GM18505 (cell line): ENCODE measurements around the gene MRFAP1L1.
A peak's percentile ranks its signal among the peaks of the same experiment; 100 is the strongest.
"Not testable (repeated sequence)": the region's sequence is repeated elsewhere in the genome, so short reads cannot be mapped to it uniquely, and the experiment has no call there.

ENCODE experiments used
- ATAC-seq: cut with Tn5 transposase; IDR thresholded peaks from one replicate; pipeline ENCODE4 v1.9.1; 2021; ENCODE audit not compliant: unreplicated experiment
- POLR2A ChIP-seq: IDR thresholded peaks from 4 replicates; pipeline ENCODE4 v1.6.1; 2011; ENCODE audit warnings: borderline replicate concordance; ENCODE audit not compliant: insufficient read depth, insufficient read length; ENCODE audit errors: extremely low read depth

The MRFAP1L1 gene

DNA sequence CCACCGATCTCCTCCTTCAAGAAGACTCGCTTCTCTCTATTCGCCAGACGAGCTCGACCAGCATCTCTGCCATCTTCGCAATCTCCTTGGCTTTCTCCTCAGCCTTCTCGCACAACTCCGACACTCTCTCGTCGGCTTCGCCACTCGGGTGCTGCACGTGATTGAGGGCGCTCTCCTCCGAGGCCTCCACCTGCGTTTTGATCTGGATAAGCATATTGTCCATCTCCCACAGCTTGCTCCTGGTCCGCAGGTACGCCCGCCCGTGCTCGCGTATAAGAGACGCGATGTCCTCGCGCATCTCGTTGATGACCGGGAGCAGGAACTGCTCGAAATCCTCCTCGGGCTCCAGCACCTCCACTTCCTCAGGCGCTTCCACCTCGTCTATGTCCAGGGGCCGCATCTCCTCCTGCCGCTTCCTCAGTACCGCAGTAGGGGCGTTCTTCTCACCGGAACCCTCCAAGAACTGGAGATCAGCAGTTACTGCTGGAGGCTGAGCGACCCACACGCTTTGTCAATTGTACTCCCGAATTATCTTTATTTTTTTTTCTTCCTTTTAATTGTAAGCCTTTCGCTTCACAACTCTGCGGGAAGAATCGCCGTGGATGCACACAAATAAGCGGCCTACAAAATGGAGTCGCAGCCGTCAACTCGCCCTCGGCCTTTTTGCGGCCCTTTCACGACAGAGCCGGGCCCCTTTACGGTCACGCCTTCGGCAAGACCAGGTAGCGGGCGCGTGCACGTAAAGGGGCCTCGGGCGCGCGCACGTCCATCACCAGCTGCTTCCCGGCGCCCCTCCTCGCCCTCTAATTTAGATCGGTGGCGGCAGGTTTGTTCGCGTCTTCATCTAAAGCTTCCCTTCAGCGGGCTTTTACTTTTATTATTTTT lies at the start of gene MRFAP1L1:
Gene MRFAP1L1 (minus strand): TSS at position 636 of the 885 bp plus-strand sequence. CDS start 236 bp downstream, at position 400.
- peak; percentile 78 for ATAC-seq
- peak; percentile 85 for TF ChIP-seq POLR2A

DNA sequence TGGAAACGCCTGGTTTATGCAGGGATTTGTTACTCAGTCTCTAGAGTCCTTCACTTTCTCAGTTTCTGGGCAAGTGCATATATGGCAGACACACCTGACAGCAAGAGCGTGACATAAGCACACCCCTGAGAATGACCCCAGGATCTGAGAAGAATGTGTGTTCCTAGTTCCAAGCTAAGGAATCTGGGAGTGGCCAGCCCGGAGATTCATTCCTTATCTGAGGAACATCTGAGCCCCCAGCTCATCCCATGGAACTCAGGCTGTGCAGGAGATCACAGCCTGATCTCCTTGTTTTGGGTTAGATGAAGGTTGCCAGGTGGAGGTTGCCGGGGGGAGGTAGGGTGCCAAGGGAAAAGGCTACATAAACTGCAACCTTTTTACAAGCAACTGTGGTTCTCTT lies 49.1 kb upstream of the MRFAP1L1 start:
- no peak for ATAC-seq
- TF ChIP-seq POLR2A: no peak

DNA sequence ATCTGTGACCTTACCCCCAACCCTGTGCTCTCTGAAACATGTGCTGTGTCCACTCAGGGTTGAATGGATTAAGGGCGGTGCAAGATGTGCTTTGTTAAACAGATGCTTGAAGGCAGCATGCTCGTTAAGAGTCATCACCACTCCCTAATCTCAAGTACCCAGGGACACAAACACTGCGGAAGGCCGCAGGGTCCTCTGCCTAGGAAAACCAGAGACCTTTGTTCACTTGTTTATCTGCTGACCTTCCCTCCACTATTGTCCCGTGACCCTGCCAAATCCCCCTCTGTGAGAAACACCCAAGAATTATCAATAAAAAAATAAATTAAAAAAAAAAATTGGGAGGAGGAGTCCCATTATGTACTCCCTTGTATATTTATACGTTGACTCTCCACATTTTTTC lies 46.7 kb upstream of the MRFAP1L1 start:
- not testable (repeated sequence) for ATAC-seq

DNA sequence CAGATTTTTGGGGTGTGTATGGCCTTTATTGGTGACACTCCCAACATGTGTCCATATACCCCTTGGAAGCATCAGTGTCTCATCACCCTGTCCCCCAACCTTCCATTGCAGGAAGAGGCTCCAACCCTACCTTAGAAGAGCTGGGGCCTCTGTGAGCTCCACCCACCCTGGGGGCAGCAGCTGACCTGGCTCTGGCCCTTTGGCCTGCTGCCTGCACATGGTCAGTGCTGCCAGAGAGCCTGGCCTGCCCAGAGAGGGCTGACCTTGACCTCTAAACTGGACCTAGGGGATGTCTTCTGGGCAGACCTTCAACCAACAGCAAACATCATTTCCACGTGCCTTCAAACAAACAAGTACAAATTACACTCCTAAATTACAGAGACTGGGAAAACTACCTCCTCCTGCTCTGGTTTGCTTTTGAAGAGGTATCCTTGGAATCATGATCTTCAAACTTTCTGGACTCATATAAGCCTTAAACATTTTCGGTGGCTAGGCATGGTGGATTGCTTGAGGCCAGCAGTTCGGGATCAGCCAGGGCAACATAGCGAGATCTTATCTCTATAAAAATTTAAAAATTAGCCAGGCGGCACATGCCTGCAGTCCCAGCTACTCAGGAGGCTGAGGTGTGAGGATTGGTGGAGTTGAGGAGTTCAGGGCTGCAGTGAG lies 45.6 kb upstream of the MRFAP1L1 start:
- ATAC-seq: no peak
- TF ChIP-seq POLR2A: no peak

DNA sequence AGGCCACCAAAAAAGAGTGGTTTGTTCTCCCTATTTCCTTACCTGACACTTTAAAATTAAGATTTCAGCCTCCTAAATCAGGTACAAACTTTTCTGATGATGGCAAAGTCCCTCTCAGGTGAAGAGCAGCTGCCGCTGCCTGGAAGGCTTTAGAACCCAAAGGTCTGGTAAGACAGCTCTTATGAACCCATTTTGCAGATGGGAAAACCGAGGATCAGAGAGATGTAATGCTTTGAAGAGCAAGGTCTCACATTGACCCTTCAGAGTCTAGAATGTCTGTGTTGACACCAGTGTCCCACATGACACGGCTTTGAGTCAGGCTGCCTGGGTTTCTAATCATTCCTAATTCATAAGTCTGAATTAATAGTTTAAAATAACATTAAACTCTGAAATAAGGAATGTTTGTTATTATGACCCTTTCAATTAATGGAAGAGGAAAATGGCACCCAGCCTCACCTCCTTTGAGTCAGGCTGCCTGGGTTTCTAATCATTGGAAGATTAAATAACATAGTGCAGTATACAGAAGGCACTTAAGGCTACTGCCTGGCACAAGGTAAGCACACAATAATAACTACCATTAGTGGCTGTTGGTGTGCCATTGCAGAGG lies 44.9 kb upstream of the MRFAP1L1 start:
- no peak for TF ChIP-seq POLR2A
- ATAC-seq: no peak

DNA sequence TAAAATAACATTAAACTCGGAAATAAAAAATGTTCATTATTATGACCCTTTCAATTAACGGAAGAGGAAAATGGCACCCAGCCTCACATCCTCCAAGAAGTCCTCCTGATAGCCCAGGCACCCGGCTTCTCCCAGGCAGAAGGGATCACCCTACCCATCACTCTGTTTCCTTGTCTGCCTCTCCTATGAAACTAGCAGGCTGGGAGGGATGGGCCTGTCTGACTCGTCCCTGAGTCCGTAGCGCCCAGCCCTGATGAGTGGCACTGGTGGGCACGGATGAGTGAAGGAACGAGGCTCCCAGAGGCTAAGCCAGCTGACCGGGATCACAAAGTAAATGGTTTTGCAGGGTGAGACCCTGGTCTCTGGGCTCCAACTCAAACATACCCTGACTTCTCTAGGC lies 44.2 kb upstream of the MRFAP1L1 start:
- no peak for TF ChIP-seq POLR2A
- no peak for ATAC-seq

DNA sequence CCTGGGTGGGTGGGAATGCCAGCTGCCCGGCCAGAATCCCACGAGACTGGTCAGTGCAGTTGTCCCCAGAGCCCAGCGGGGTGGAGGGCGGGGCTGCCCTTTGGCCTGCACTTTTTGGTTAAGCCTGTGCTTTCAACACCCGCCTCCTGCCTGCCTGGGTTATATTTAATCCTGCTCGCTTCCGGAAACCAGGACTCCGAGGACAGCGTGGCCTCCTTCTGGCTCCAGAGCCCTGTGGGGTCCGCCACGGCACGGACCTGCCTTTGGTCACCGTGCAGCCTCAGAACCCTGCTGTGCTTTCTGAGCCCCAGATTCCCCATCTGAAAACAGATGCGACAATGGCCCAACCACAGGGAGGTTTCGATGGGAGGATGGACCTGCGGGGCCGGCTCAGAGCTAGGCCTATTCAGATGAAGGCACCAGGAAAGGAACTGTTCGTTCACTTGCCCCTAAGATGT lies 43.5 kb upstream of the MRFAP1L1 start:
- ATAC-seq: no peak
- TF ChIP-seq POLR2A: no peak

DNA sequence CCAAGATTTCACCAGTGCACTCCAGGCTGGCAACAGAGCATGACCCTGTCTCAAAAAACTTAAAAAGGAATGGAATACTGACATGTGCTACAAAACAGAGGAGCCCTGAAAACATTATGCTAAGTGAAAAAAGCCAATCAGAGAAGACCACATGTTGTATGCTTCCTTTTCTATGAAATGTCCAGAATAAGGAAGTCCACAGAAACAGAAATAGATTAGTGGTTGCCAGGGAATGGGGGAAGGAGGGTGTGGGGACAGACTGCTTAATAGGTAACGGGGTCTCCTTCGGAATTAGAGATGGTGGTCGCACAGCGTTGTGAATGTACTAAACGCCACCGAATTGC lies 42.8 kb upstream of the MRFAP1L1 start:
- no peak for ATAC-seq
- TF ChIP-seq POLR2A: no peak

DNA sequence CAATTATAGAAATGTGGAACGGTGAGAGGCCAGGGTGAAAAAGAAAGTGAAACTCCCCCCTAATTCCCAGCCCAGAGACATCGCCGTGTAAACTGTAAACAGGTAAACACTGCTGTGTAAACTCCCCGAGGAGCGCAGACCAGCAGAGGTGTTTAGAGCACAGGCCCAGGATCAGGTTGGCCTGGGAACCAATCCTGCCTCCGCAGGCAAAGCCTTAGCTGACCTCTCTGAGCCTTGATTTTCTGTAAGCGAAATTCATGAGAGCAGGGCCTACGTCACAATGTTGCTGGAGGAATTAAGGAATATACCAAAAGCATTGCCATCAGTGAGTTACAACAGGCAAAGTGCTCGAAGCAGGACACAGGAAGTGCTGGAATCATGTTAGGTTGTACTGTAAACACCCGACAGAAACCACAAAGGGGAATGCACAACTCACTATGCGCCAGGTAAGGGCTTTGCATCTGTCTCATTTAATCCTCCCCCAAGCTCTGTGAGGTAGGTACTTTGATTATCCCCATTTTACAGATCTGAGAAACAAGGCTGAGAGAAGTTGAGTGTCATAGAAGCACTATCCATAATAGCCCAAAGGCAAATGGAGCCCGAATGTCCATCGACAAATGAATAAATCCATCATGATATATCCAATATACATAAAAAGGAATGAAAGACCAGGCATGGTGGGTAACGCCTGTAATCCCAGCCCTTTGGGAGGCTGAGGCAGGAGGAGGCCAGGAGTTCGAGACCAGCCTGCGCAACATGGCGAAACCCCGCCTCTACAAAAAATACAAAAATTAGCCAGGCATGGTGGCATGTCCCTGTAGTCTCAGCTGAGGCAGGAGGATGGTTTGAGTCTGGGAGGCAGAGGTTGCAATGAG lies 42.2 kb upstream of the MRFAP1L1 start:
- no peak for ATAC-seq
- no peak for TF ChIP-seq POLR2A

DNA sequence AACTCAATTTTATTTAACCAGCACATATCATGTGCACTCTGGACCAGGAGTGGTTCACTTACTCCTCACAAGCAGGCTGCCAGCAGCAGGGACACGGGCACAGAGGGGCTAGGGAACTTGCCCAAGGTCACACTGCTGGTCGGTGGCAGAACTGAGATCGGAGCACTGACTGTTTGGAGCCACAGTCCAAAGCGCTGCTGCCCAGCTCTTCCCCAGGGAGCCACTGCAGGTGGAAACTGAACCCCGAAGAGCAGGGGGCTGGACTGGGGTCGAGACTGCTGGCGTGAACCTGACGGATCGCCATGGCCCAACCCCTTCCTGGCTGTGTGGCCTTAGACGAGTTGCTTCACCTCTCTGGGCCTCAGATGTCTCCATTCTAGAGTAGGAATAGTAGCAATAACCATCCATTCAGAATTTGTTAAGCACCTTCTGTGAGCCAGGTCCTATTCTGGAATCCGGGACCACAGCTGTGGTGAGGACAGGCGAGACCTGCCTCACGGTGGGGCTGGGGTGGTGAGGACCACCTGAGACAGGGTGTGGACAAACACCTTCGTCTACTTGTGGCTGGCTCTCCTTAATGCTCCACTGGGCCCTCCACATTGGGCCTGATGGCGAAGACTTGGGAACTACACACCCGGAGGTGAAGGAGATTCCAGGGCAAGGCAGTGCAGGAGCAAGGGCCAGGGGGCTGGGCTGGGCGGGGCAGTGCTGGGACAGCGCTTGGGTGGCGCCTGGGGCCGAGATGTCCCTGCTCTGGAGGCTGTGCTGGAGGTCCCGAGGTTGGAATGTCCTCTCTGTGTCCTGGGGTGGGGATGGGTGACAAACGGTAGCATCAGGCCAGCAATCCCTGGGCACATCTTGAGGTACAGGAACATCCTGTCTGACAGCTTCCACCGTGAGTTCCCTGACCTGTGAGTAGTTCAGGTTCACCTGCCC lies 40.9 kb upstream of the MRFAP1L1 start:
- ATAC-seq: no peak
- no peak for TF ChIP-seq POLR2A

DNA sequence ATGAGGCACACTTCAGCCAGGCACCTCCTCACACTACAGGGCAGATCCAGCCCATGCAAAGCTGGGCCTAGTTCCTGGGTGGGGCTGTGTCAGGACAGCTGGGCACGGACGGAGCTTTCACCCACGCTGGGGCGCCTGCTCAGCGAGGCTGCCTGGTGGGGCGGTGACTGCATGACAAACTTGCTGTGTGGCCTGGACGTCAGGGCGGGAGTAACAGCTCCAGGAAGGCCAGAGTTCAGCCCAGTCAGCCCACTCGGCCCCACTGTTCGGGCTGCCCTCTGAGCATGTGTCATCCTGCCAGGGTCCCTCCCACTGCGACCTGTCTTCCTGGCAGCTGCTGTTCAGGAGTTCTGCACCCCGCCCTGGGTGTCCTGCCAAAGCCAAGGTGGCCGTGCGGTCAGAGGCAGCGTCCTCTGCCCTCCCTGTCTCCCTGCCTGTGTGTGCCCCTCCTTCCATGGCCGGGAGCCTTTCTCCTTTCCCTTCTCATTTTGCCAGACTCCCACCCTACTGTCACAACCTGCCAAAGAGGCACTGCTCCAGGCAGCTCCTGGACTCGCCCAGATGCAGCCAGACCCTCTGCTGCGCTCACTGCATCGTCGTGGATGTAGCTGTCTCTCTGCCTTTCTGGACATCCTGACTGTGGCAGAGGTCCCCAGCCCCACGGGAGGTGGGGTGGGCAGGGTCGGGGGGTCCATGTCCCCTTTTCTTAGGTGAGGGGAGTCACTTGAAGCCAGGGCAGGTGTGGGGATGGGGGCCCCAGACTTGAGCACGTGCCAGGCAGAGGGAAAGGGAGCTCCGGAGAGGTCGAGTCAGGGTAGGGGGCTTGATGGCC lies 39.9 kb upstream of the MRFAP1L1 start:
- ATAC-seq: no peak
- TF ChIP-seq POLR2A: no peak
